Measurements from ENCODE around the gene B2M. TPM values are rescaled to one million over a fixed set of nuclear protein-coding genes. Genes with fewer than 3 reads are reported as not detected.

Gene B2M
- total and polyA plus RNA-seq, 2 experiments from 2014 or later: 167 to 180 TPM

DNA sequence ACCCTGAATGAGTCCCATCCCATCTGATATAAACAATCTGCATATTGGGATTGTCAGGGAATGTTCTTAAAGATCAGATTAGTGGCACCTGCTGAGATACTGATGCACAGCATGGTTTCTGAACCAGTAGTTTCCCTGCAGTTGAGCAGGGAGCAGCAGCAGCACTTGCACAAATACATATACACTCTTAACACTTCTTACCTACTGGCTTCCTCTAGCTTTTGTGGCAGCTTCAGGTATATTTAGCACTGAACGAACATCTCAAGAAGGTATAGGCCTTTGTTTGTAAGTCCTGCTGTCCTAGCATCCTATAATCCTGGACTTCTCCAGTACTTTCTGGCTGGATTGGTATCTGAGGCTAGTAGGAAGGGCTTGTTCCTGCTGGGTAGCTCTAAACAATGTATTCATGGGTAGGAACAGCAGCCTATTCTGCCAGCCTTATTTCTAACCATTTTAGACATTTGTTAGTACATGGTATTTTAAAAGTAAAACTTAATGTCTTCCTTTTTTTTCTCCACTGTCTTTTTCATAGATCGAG lies 4.5 kb downstream of the B2M start:
- no peak for ATAC-seq
- TF ChIP-seq NANOG (IDR thresholded peaks at IDR 0.05; ENCODE audit: borderline replicate concordance) (no peak), ZNF331 (CRISPR knock-in tag; IDR thresholded peaks at IDR 0.05; ENCODE audit: low read depth) (no peak), CREB1 (CRISPR knock-in tag; IDR thresholded peaks at IDR 0.05; ENCODE audit: low read depth) (no peak), EZH2 (IDR thresholded peaks at IDR 0.05; ENCODE audit: low read depth, unreplicated experiment) (no peak), JUNB (IDR thresholded peaks at IDR 0.05; ENCODE audit: unreplicated experiment) (no peak), ZNF114 (CRISPR knock-in tag; IDR thresholded peaks at IDR 0.05) (no peak), ZNF462 (CRISPR knock-in tag; IDR thresholded peaks at IDR 0.05) (no peak), STAT1 (IDR thresholded peaks at IDR 0.05; ENCODE audit: unreplicated experiment) (no peak), CTCF (conservative IDR thresholded peaks at IDR 0.05; ENCODE audit: low read depth in 2 of 2) (no peak), EZH2phosphoT487 (IDR thresholded peaks at IDR 0.05; ENCODE audit: unreplicated experiment) (no peak), REST (IDR thresholded peaks at IDR 0.05; ENCODE audit: unreplicated experiment) (no peak), POLR2AphosphoS5 (IDR thresholded peaks at IDR 0.05; ENCODE audit: low read depth) (no peak)
- TF ChIP-seq, protein P1, sequence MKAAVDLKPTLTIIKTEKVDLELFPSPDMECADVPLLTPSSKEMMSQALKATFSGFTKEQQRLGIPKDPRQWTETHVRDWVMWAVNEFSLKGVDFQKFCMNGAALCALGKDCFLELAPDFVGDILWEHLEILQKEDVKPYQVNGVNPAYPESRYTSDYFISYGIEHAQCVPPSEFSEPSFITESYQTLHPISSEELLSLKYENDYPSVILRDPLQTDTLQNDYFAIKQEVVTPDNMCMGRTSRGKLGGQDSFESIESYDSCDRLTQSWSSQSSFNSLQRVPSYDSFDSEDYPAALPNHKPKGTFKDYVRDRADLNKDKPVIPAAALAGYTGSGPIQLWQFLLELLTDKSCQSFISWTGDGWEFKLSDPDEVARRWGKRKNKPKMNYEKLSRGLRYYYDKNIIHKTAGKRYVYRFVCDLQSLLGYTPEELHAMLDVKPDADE (IDR thresholded peaks at IDR 0.05): no peak
- peaks cover 8% of the 10 kb centered on the region for H3K36me3 Mint-ChIP-seq (ENCODE audit: low read depth)
- peaks cover 11% of the 10 kb centered on the region; the same call in 1 of the 2 replicates for H4K20me1 ChIP-seq (replicated peaks; ENCODE audit: insufficient read depth)
- no peak overlapping the region for H3K4me3 ChIP-seq
- peaks cover 14% of the 10 kb centered on the region for H3K4me1 Mint-ChIP-seq
- H3K79me2 ChIP-seq (replicated peaks; ENCODE audit: insufficient read depth): peaks cover 10% of the 10 kb centered on the region; the same call in 1 of the 2 replicates
- H3K4me2 ChIP-seq: no peak overlapping the region
- DNase-seq (ENCODE audit: low spot score): no peak
- no peaks in the 10 kb centered on the region for H3K36me3 ChIP-seq (ENCODE audit: insufficient read depth)
- H3K9me3 Mint-ChIP-seq: no peaks in the 10 kb centered on the region
- H3K27me3 Mint-ChIP-seq (ENCODE audit: insufficient read depth, low read depth, poor library complexity): peaks cover 20% of the 10 kb centered on the region
- H3K9me2 ChIP-seq (ENCODE audit: insufficient read depth): no peaks in the 10 kb centered on the region
- H3K27ac ChIP-seq (ENCODE audit: low read depth): no peak overlapping the region
- peaks cover 16% of the 10 kb centered on the region for H3K27me3 ChIP-seq (ENCODE audit: insufficient read depth)
- H3K4me3 Mint-ChIP-seq: no peak overlapping the region
- peaks cover 6% of the 10 kb centered on the region for H3K4me1 ChIP-seq (ENCODE audit: insufficient read depth)
- H2AFZ ChIP-seq: no peak overlapping the region
- H3F3A ChIP-seq (replicated peaks; ENCODE audit: low read depth): no peaks in the 10 kb centered on the region
- H3K27ac Mint-ChIP-seq: no peak overlapping the region
